Measurements from ENCODE around the gene FCN2.

The FCN2 gene

GRCh38 chr9:134908524-134909309, 28.1 kb downstream of the FCN2 start:
- no peak for DNase-seq

DNA sequence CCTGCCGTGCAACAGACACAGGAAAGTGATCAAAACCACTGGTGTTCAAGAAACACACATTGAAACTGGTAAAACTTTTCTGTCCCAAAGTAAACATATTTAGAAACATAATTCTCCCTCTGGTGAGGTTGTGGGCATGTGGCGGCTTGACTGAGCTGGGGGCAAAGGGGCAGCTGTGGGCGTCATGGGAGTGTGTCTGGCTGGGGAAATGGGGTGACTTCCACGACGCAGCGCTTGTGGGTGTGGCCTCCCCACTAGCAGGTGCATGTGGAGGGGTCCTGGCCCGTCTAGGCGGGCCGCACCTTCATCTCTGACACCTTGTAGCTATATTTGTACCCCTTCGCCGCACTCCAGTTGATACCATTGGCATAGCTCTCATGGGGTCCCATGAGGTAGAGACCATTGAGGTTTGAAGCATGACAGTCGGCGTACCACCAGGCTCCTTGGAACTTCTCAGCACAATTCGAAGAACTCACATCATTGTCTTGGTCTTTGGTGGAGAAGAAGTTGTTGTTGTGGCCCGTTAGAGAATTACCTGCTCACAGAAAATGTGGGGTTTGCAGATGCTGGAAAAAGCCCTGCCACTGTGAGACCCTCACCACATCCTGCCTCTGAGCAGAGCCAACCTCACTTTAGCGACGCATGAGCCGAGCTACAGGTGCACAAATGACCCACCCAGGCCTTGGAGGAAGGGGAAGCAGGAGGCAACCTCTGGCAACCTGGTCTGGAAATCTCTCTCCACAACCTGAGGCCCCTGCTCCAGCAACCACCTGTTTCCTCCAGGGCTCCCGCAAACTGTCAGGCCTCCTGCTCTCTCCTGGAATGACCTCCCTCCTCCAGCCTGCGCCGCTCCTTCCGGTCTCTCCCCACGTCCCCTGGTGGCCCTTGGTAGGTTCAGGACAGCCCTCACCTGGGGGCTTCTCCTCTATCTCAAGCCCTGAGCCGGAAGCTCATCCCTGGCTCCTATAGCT, 29.2 kb downstream of the FCN2 start:
- DNase-seq = no peak

GRCh38 chr9:134912126-134912840, 31.7 kb downstream of the FCN2 start:
- DNase-seq = no peak

DNA sequence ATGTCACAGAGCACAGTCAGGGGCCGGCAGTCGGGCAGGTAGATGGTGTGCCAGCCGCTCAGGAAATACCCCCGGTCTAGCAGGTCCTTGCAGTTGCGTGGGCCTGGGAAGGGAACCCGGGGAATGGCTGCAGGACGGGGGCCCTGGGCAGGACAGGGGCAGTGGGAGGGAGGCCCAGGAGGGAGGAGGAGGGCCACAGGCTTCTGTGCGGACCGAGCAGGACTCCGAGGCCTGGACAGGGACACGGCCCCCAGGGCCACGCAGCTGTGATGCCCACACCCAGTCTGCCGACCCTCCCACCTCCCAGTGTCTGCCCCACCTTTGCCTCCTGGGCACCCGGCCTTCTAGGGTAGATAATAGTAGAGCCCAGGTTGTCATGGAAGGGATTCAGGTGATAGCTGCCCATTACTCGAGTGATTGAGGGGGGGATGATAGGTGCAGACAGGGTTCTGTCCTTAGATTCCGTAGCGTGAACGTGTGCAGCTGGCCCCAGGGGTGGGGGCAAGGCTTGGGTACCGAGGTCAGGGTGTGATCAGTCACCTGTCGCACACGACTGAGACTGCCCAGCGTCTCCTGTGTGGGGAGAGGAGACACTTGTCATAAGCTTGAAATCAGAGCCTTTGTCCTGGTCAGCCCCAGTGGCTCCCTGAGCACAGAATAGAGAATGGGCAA, 32.6 kb downstream of the FCN2 start:
- no peak for DNase-seq

GRCh38 chr9:134913713-134914500, 33.3 kb downstream of the FCN2 start:
- no peak for DNase-seq

DNA sequence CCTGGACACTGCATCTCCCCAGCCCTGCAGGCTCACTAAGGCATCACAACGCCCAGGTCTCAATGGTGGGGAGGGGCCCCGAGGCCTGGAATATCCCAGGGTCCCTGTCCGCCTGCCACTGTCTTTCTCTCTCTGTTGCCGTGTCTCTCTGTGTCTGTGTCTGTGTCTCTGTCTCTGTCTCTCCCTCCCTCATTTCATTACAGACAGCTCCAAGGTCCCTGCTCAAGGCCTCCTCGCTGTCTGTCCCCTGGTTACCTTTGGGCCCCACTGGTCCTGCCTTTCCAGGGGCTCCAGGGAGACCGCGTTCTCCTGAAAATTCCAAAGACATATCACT, 33.9 kb downstream of the FCN2 start:
- no peak for DNase-seq

DNA sequence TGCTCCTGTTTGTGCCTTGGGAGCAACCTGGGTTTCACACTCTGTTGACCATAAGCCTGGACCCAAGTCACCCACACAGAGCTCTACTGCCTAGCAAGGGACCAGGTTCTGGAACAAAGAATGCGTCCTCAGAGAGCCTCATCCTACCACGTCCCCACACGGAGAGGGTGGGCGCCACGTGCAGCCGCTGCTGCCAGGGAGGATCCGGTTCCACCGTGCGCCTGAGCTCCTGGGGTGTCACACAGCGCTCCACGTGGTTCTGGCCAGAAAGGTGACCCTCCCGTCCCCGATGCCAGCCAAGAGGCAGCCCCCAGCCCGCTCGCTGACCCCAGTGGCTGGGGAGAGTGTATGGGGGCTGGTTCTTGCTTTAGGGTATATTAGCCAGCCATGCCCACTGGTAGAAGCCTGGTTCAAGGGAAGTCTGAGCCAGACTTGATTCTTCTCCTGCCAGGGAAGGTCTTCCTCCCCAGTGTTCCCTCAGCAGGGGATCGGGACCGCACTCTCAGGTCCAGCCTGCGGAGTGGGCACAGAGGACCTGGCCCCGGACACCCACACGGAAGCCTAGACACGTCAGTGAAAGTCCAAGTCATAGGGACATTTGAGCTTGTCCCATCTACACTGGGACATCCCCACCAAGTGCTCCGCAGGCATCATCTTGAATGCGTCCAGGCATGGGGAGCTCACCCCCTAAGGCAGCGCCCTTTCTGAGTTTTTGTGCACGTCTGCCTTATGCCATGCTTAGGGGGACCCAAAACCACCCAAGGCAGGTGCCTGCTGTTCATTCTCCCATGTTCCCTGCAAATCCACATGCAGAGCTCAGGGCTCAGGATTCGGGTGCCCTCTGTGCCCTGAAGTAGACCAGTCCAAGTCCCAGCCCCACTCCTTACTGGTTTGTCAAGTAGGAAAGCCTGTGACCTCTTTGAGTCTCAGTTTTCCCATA, 34.7 kb downstream of the FCN2 start:
- no peak for DNase-seq

GRCh38 chr9:134916161-134916665, 35.6 kb downstream of the FCN2 start:
- no peak for DNase-seq

DNA sequence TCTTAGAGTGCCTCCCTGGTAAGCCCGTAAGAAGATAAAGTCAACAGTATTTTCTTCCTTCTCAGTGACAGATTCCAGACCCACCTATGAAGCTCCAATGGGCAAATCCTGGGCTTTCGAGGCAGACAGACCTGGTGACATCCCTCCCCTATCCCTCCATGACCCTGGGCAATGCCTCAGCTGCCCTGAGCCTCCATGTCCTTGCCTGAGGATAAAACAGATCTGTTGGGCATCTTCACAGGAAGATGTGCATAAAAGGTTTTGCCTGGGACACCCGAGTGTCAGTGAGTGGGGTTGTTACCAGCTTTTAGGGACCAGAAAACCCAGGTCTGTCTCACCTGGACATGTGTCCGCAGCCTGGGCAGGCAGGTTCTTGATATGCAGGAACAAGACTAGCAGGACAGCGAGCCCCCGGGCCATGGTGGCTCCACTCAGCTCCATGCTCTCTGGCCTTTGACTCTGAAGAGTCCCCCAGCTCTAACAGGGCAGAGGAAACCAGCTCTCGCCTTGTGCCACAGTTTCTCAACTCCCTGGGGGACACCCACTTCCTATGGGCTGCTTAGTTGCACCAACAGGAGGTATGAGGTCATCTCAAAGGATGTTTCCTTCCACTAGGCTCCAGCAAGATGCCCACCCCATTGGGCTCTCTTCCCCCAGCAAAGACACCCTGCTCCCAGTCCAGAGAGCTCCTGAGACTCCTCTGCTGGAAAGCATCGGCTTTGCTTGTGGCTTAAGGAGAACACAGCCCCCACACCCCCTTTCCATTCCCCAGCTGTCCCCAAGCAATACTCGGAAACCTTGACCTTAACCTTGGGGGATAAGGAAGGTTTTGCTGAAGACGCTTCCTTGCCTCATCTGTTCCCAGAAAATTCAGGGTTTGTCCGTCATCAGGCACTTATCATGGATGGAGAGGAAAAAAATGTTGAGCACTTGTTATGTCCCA, 37.1 kb downstream of the FCN2 start, which contains the start of gene FCN1:
FCN1 (minus strand) TSS at position 482 of the 943 bp plus-strand sequence; CDS start at position 441, 41 bp downstream.
- DNase-seq = no peak

- DNase-seq = no peak
These were observed 38.0 kb downstream of the FCN2 start for GRCh38 chr9:134918646-134919045.

GRCh38 chr9:134919303-134919702, 38.7 kb downstream of the FCN2 start:
- DNase-seq = no peak

- DNase-seq = no peak
These were observed 41.7 kb downstream of the FCN2 start for GRCh38 chr9:134922066-134922931.

- no peak for DNase-seq
These were observed 42.3 kb downstream of the FCN2 start for GRCh38 chr9:134922932-134923240.

- no peak for DNase-seq
These were observed 42.9 kb downstream of the FCN2 start for GRCh38 chr9:134923466-134923865.

- DNase-seq = no peak
These were observed 44.5 kb downstream of the FCN2 start for GRCh38 chr9:134925011-134925511.

- no peak for DNase-seq
These were observed 48.0 kb downstream of the FCN2 start for GRCh38 chr9:134928436-134929192.

Data from anterior cingulate cortex (tissue), 58 donors.